Esophagus squamous epithelium (tissue), 5 donors: ENCODE measurements around the gene RAB10. TPM values are rescaled to one million over a fixed set of nuclear protein-coding genes. Genes with fewer than 3 reads are reported as not detected.

Source experiments
- DNase-seq: peaks from one replicate; lab custom pipeline; 2025; lab: John Stamatoyannopoulos, UW
- H3K27ac ChIP-seq, 4 donors: fragments of 200-600 bp; sonication (generic); one replicate each; pipeline ENCODE4 v1.5.1; 2016 to 2019; ENCODE audit warnings: mild to moderate bottlenecking in 1 of 4
- H3K27me3 ChIP-seq, 4 donors: fragments of 200-600 bp; sonication (generic); 1 replicate in 3 of 4; 2 replicates in 1 of 4; pipeline versions ENCODE4 v1.5.1 to v1.6.0; 2017 to 2021; ENCODE audit warnings: antibody characterized with exemption in 1 of 4
- H3K36me3 ChIP-seq, 3 donors: fragments of 200-600 bp; sonication (generic); one replicate each; pipeline ENCODE4 v1.5.1; 2016 to 2019
- H3K4me1 ChIP-seq, 3 donors: fragments of 200-600 bp; sonication (generic); one replicate each; pipeline ENCODE4 v1.5.1; 2017 to 2019
- H3K4me3 ChIP-seq, 4 donors: fragments of 200-600 bp; sonication (generic); 1 replicate in 3 of 4; 2 replicates in 1 of 4; pipeline ENCODE4 v1.5.1; 2016 to 2019; ENCODE audit warnings: mild to moderate bottlenecking in 2 of 4, moderate library complexity in 1 of 4
- H3K9me3 ChIP-seq, 3 donors: fragments of 200-600 bp; sonication (generic); one replicate each; pipeline ENCODE4 v1.5.1; 2016 to 2019
- CTCF ChIP-seq, 6 experiments: fragments of 450-650 bp in 4 of 6; fragments of 200-600 bp in 2 of 6; sonication (generic) in 2 of 6; IDR thresholded peaks; one replicate each; pipeline ENCODE4 v1.5.1; 2016 to 2019; ENCODE audit warnings: antibody characterized with exemption in 6 of 6, mild to moderate bottlenecking in 4 of 6, moderate library complexity in 4 of 6
- POLR2A ChIP-seq, 4 donors: fragments of 450-650 bp; IDR thresholded peaks; one replicate each; pipeline ENCODE4 v1.6.1; 2017; ENCODE audit warnings: antibody characterized with exemption in 4 of 4, mild to moderate bottlenecking in 4 of 4, moderate library complexity in 3 of 4
- WGBS, 2 donors: methylation state at CpG; one replicate each; pipeline ENCODE4 v1.1.5; 2018; 5-methylcytosine and 5-hydroxymethylcytosine counted together
- intact Hi-C: fragments of 100-400 bp; cut with DNase I; formaldehyde crosslinking; loops from one replicate; pipeline ENCODE4 v1.15.0; 2022
- total RNA-seq, 4 donors: library from RNA; depleted of rRNA; stranded (reverse); fragments of >200 nt; gene quantifications; one replicate each; pipeline ENCODE4 v1.1.0, GENCODE V29; 2016
- donor health status: DM: yes; HTN: yes; CAD: no.

Gene RAB10
- total RNA-seq, 4 donors from 2014 or later, result 214 to 388 (median 335) TPM

- Histone ChIP-seq H3K4me1 (peaks cover 0 to 36% (median 17%) of the 10 kb centered on the region in 3 donors), H3K27me3 (peaks cover 6 to 48% (median 11%) of the 10 kb centered on the region in 4 donors), H3K36me3 (no peaks in the 10 kb centered on the region), H3K9me3 (no peaks in the 10 kb centered on the region), H3K4me3 (no peak overlapping the region), H3K27ac (no peak overlapping the region)
- DNase-seq, result no peak
- WGBS, 2 donors, result 78 to 96% methylated on average over 5 to 6 of the region's 10 CpGs
- no peak for TF ChIP-seq POLR2A (IDR thresholded peaks at IDR 0.05)
- no peak for TF ChIP-seq CTCF (IDR thresholded peaks at IDR 0.05)
- intact Hi-C loops, result no loop called here
Observed at GRCh38 chr2:26174691-26175465, 141.0 kb downstream of the RAB10 start.

- Histone ChIP-seq H3K27ac (no peak overlapping the region), H3K4me1 (peaks cover 0 to 40% (median 17%) of the 10 kb centered on the region in 3 donors), H3K4me3 (no peak overlapping the region), H3K27me3 (peaks cover 6 to 50% (median 11%) of the 10 kb centered on the region in 4 donors), H3K9me3 (no peaks in the 10 kb centered on the region), H3K36me3 (no peaks in the 10 kb centered on the region)
- DNase-seq, result no peak
- intact Hi-C loops, result no loop called here
- 67 to 84% methylated on average over 3 of the region's 15 CpGs for WGBS, 2 donors
- TF ChIP-seq CTCF (IDR thresholded peaks at IDR 0.05) (no peak), POLR2A (IDR thresholded peaks at IDR 0.05) (no peak)
Observed at GRCh38 chr2:26175466-26176278, 141.8 kb downstream of the RAB10 start.

GRCh38 chr2:26176279-26176615, 142.4 kb downstream of the RAB10 start:
- Histone ChIP-seq H3K4me3 (no peak overlapping the region), H3K36me3 (no peaks in the 10 kb centered on the region), H3K4me1 (peaks cover 0 to 40% (median 17%) of the 10 kb centered on the region in 3 donors), H3K27ac (no peak overlapping the region), H3K27me3 (peaks cover 6 to 50% (median 11%) of the 10 kb centered on the region in 4 donors), H3K9me3 (no peaks in the 10 kb centered on the region)
- DNase-seq, result no peak
- intact Hi-C loops, result no loop called here
- TF ChIP-seq CTCF (IDR thresholded peaks at IDR 0.05) (no peak), POLR2A (IDR thresholded peaks at IDR 0.05) (no peak)
- 81 to 84% methylated on average over 6 to 9 of the region's 11 CpGs for WGBS, 2 donors

GRCh38 chr2:26177122-26177521, 143.2 kb downstream of the RAB10 start:
- no peak for TF ChIP-seq POLR2A (IDR thresholded peaks at IDR 0.05)
- TF ChIP-seq CTCF (IDR thresholded peaks at IDR 0.05), result no peak
- no peak overlapping the region for H3K4me3 ChIP-seq
- WGBS, 2 donors, result 91 to 92% methylated on average over 7 of the region's 7 CpGs
- H3K27ac ChIP-seq, result no peak overlapping the region
- no peaks in the 10 kb centered on the region for H3K36me3 ChIP-seq
- intact Hi-C loops, result no loop called here
- peaks cover 6 to 46% (median 11%) of the 10 kb centered on the region in 4 donors for H3K27me3 ChIP-seq
- peaks cover 0 to 40% (median 17%) of the 10 kb centered on the region in 3 donors for H3K4me1 ChIP-seq
- no peaks in the 10 kb centered on the region for H3K9me3 ChIP-seq
- no peak for DNase-seq

GRCh38 chr2:26178246-26178645, 144.4 kb downstream of the RAB10 start:
- no peak overlapping the region for H3K27ac ChIP-seq
- DNase-seq, result no peak
- H3K4me3 ChIP-seq, result peak overlapping the region in 1 of 4 donors; percentile 56
- no peaks in the 10 kb centered on the region for H3K9me3 ChIP-seq
- WGBS, 2 donors, result 89 to 93% methylated on average over 3 of the region's 3 CpGs
- H3K27me3 ChIP-seq, result peaks cover 6 to 37% (median 11%) of the 10 kb centered on the region in 4 donors
- H3K4me1 ChIP-seq, result peaks cover 0 to 31% (median 16%) of the 10 kb centered on the region in 3 donors
- no peaks in the 10 kb centered on the region for H3K36me3 ChIP-seq
- intact Hi-C loops, result no loop called here
- no peak for TF ChIP-seq POLR2A (IDR thresholded peaks at IDR 0.05)
- TF ChIP-seq CTCF (IDR thresholded peaks at IDR 0.05), result no peak
